SK-N-DZ (cell line): ENCODE results near the gene JARID2.
"Not testable (repeated sequence)": the region's sequence is repeated elsewhere in the genome, so short reads cannot be mapped to it uniquely, and the experiment has no call there.

ENCODE experiments used
- DNase-seq: peaks from one replicate; pipeline ENCODE4 v3.0.0-alpha.2; 2015; ENCODE audit warnings: low spot score

The JARID2 gene

GRCh38 chr6:15308435-15309213 lies 62.8 kb downstream of the JARID2 start:
- DNase-seq = no peak

- peak; percentile 79 for DNase-seq
Observed at GRCh38 chr6:15309611-15310283, 63.9 kb downstream of the JARID2 start.

GRCh38 chr6:15310680-15311079 lies 64.8 kb downstream of the JARID2 start:
- no peak for DNase-seq

- DNase-seq = no peak
Observed at GRCh38 chr6:15312500-15312899, 66.6 kb downstream of the JARID2 start.

- DNase-seq = no peak
Observed at GRCh38 chr6:15313367-15313766, 67.5 kb downstream of the JARID2 start.

GRCh38 chr6:15316754-15317153 lies 70.9 kb downstream of the JARID2 start:
- DNase-seq = no peak

GRCh38 chr6:15317251-15317650 lies 71.4 kb downstream of the JARID2 start:
- no peak for DNase-seq

- peak; percentile 23 for DNase-seq
Observed at GRCh38 chr6:15317934-15318902, 72.3 kb downstream of the JARID2 start.

GRCh38 chr6:15319677-15320076 lies 73.8 kb downstream of the JARID2 start:
- no peak for DNase-seq

GRCh38 chr6:15320693-15321092 lies 74.8 kb downstream of the JARID2 start:
- no peak for DNase-seq

- no peak for DNase-seq
Observed at GRCh38 chr6:15322184-15322583, 76.3 kb downstream of the JARID2 start.

- DNase-seq = no peak
Observed at GRCh38 chr6:15322781-15323536, 77.1 kb downstream of the JARID2 start.

GRCh38 chr6:15323611-15324010 lies 77.7 kb downstream of the JARID2 start:
- DNase-seq = not testable (repeated sequence)

GRCh38 chr6:15324427-15324985 lies 78.6 kb downstream of the JARID2 start:
- no peak for DNase-seq

GRCh38 chr6:15325540-15325955 lies 79.7 kb downstream of the JARID2 start:
- DNase-seq = no peak

- no peak for DNase-seq
Observed at GRCh38 chr6:15326067-15326614, 80.3 kb downstream of the JARID2 start.

GRCh38 chr6:15327271-15327670 lies 81.4 kb downstream of the JARID2 start:
- DNase-seq = peak; percentile 64

GRCh38 chr6:15329197-15329671 lies 83.4 kb downstream of the JARID2 start:
- DNase-seq = peak; percentile 21

GRCh38 chr6:15330174-15330944 lies 84.5 kb downstream of the JARID2 start:
- DNase-seq = no peak

GRCh38 chr6:15331143-15331542 lies 85.3 kb downstream of the JARID2 start:
- no peak for DNase-seq
